Stimulated activated memory B cell treated with anti-CD40 and anti-IgM and Interleukin-4, amounts not matched to agents 10 μg/mL and 1 μg/mL and 100 μg/mL, for 72 hours (primary cell): ENCODE results near the gene THAP4.
A peak's percentile ranks its signal among the peaks of the same experiment; 100 is the strongest.

Source experiments
- ATAC-seq: fragments of 150-1000 bp; cut with Tn5 transposase; 2 replicates; pipeline ENCODE4 v1.10.0; 2021
- H3K27ac Mint-ChIP-seq: one replicate; pipeline ENCODE4 v1.8.0; 2022; ENCODE audit warnings: mild to moderate bottlenecking, mixed read lengths
- H3K27me3 Mint-ChIP-seq: one replicate; pipeline ENCODE4 v1.8.0; 2022; ENCODE audit warnings: mixed read lengths
- H3K36me3 Mint-ChIP-seq: one replicate; pipeline ENCODE4 v1.8.0; 2022; ENCODE audit warnings: mixed read lengths
- H3K4me1 Mint-ChIP-seq: one replicate; pipeline ENCODE4 v1.8.0; 2022; ENCODE audit warnings: mixed read lengths
- H3K4me3 Mint-ChIP-seq: one replicate; pipeline ENCODE4 v1.8.0; 2022; ENCODE audit warnings: mild to moderate bottlenecking, moderate library complexity, mixed read lengths
- H3K9me3 Mint-ChIP-seq: one replicate; pipeline ENCODE4 v1.8.0; 2022; ENCODE audit warnings: mixed read lengths

Gene THAP4

DNA sequence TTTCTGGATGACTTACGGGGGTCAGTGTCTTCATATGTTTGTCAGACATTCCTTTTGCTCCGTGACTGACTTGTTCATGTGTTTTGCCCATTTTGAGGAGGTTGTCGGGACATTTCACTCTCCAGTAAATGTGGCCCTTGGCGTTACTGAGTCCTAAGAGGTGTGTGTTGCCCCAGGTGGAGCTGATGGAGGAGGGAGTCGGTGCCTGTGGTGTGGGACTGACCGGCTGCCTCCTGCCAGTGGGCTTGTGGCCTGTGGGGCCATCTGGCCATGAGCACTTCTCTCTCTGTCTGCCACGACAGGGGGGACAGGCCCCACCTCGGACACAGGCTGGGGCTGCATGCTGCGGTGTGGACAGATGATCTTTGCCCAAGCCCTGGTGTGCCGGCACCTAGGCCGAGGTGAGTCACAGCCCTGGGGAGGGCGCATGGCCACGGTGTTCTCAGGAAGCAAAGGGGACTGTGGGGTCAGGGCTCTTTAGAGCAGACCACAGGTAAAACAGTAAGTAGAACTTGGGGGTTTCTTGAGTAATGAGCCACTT, 16.3 kb upstream of the THAP4 start:
- Mint-ChIP-seq H3K27me3 (no peaks in the 10 kb centered on the region), H3K27ac (no peak overlapping the region), H3K4me3 (no peak overlapping the region), H3K36me3 (peaks cover 53% of the 10 kb centered on the region), H3K9me3 (no peaks in the 10 kb centered on the region), H3K4me1 (no peaks in the 10 kb centered on the region)
- ATAC-seq: no peak

DNA sequence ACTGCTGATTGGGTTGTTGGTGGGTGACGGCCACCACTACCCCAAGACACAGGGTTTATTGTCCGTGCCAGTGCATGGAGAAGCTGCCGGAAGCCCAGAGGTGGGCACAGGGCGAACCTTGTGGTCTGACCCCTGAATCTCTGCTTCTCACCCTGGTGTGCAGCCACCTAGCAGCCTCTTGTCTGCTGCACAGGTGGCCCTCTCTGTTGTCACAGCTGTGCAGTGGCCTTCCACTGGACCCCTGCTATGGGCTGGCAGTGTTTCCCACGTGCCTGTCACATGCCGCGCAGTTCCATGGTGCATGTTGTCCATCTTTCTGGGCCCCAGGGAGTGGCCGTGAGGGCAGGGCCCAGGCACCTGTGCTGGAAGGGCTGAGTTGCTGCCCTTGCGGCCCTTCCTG, 15.8 kb upstream of the THAP4 start:
- ATAC-seq: no peak
- no peaks in the 10 kb centered on the region for H3K27me3 Mint-ChIP-seq
- peaks cover 51% of the 10 kb centered on the region for H3K36me3 Mint-ChIP-seq
- H3K27ac Mint-ChIP-seq: no peak overlapping the region
- H3K4me3 Mint-ChIP-seq: no peak overlapping the region
- H3K4me1 Mint-ChIP-seq: no peaks in the 10 kb centered on the region
- H3K9me3 Mint-ChIP-seq: no peaks in the 10 kb centered on the region

DNA sequence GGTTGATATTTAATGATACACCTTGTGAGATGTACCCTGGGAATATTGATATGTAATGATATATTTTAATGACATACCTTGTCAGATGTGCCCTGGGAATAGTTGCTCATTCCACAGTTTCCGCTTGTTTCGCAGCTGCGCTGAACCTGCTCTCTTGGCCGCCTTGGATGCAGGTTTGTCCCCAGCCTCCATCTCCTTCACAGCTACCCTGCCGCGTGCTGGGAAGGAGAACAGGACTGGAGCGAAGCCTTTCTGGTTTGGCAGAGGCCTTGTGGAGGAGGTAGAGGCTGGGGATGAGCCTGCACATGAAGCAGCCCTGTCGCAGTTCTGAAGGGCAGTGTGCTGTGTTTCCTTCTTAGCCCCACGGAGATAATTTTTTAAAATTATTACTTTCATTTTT, 15.2 kb upstream of the THAP4 start:
- ATAC-seq: no peak
- Mint-ChIP-seq H3K27ac (no peak overlapping the region), H3K4me3 (no peak overlapping the region), H3K9me3 (no peaks in the 10 kb centered on the region), H3K4me1 (no peaks in the 10 kb centered on the region), H3K27me3 (no peaks in the 10 kb centered on the region), H3K36me3 (peaks cover 45% of the 10 kb centered on the region)

DNA sequence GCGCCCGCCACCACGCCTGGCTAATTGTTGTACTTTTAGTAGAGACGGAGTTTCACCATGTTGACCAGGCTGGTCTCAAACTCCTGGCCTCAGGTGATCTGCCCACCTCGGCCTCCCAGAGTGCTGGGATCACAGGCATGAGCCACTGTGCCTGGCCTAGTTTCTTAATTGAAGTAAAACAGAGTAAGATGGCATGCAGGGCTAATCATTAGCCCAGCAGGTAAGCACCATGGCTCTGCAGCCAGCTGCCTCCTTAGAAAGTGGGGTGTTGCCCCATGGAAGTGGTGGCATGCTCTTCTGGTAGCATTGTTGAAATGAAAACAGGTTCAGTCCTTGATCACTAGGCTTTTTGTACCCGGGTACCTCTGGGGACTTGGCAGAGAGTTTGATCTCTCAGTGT, 13.0 kb upstream of the THAP4 start:
- Mint-ChIP-seq H3K27me3 (no peaks in the 10 kb centered on the region), H3K27ac (no peak overlapping the region), H3K4me1 (peaks cover 4% of the 10 kb centered on the region), H3K4me3 (no peak overlapping the region), H3K36me3 (peaks cover 26% of the 10 kb centered on the region), H3K9me3 (no peaks in the 10 kb centered on the region)
- no peak for ATAC-seq

DNA sequence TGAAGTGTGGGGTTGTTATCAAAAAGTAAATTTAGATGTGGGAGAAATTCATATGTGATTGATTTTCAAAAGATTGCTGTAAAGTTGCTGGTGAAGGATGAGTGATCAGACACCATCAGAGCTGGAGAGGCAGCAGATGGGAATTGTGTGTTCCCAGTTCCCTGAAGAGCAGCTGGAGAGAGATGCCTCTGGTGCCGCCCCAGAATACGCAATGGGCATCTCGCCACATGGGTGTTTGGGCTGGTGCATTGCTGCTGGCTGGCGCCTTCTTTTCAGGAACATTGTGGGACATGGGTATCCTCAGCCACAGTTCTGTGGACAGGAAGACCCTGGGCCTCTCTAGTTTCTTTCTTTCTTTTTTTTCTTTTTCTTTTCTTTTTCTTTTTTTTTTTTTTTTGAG, 12.4 kb upstream of the THAP4 start:
- ATAC-seq: no peak
- Mint-ChIP-seq H3K27me3 (no peaks in the 10 kb centered on the region), H3K36me3 (peaks cover 20% of the 10 kb centered on the region), H3K4me1 (peaks cover 4% of the 10 kb centered on the region), H3K27ac (no peak overlapping the region), H3K9me3 (no peaks in the 10 kb centered on the region), H3K4me3 (no peak overlapping the region)

DNA sequence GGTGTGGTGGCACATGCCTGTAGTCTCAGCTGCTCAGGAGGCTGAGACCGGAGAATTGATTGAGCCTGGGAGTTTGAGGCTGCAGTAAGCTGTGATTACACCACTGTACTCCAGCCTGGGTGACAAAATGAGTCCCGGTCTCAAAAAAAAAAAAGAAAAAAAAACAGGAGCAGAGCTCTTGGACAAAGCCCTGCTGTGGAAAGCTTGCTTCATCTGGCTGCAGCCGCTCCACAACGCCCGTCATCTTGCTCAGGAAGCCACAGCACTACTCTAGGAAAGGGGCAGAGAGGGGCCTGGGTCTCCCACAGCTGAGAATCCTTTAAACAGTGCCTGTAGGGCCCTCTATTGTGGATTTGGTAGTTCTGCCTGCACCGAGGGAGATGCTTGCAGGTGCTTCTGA, 11.5 kb upstream of the THAP4 start:
- H3K36me3 Mint-ChIP-seq: peaks cover 20% of the 10 kb centered on the region

DNA sequence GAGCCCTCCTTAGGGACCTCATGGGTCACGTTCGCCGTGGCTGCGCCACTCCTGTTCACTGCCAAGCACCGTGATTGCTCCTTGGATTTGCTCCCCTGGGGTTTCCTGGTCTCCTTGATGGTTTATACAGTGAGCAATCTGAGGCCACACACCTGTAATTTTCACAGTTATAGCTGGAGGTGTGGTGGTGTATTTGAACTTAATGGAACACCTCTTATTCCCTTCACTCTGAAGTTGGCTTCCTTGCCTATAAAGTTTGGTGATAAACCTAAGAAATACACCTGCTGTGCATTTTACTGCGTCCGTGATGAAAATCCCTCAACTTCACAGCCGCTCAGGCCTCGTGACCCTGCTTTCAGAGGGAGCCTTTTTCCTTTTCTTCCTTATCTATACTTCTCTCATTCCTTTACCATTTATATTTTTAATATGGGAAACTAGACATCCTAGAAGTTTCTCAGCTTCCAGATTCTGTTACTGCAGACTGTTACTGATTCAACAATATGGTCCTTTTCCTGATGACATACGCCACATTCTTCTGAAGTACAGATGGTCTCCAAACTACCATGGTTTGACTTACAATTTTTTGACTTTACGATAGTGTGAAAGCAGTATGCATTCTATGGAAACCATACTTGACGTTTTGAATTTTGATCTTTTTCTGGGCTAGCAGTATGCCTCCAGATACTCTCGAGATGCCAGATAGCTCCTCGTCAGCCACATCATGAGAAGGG, 9.1 kb upstream of the THAP4 start:
- H3K27ac Mint-ChIP-seq: no peak overlapping the region

More for the DNA sequence above, 11.5 kb upstream of the THAP4 start:
- no peak for ATAC-seq
- Mint-ChIP-seq H3K9me3 (no peaks in the 10 kb centered on the region), H3K27me3 (no peaks in the 10 kb centered on the region), H3K4me3 (no peak overlapping the region), H3K4me1 (peaks cover 4% of the 10 kb centered on the region), H3K27ac (no peak overlapping the region)

DNA sequence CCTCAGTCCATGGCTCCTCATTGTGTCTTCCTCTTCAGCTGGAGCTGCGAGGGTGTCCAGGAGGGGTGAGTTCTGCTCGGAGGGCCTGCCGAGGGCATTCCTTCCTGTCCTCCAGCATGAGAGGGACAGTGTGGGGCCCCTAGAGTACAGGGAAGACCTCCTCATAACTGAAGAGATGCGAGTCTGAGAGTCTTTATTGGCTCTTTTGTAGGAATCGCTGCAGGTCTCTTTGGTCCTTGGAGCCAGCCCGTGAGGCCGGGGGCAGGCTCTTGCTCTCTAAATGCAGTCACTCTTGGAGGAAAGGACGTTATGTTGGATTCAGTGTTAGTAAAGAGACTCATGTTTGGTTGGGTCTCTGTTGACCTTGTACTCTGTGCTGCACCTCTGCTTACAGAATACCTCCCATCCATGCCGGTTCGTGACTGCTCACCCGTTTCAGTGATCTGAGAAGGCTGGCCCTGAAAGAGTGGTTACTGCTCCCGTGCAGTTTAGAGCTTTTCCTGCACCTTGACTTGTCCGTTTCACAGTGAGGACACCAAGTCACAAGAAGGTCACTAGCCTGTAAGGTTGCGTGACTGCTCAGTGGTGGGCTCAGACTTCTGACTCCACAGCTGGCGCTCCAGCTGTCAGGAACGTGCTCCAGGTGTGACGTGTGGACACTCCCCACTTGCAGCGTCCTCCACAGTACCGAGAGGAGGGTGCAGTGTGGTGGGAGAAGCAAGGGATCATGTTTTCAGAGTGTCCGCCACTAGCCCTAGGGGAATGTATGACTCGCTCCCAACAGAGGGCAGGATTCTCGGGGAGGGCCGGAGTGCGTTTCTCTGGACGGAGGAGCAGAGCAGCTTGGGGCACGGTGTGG, 8.3 kb upstream of the THAP4 start:
- H3K27me3 Mint-ChIP-seq: no peaks in the 10 kb centered on the region
- no peak overlapping the region for H3K4me3 Mint-ChIP-seq
- peaks cover 35% of the 10 kb centered on the region for H3K4me1 Mint-ChIP-seq
- no peak for ATAC-seq
- H3K27ac Mint-ChIP-seq: no peak overlapping the region
- peaks cover 5% of the 10 kb centered on the region for H3K36me3 Mint-ChIP-seq
- H3K9me3 Mint-ChIP-seq: no peaks in the 10 kb centered on the region

More for the DNA sequence above, 9.1 kb upstream of the THAP4 start:
- Mint-ChIP-seq H3K36me3 (peaks cover 4% of the 10 kb centered on the region), H3K4me1 (peaks cover 27% of the 10 kb centered on the region), H3K9me3 (no peaks in the 10 kb centered on the region), H3K4me3 (no peak overlapping the region), H3K27me3 (no peaks in the 10 kb centered on the region)
- no peak for ATAC-seq

DNA sequence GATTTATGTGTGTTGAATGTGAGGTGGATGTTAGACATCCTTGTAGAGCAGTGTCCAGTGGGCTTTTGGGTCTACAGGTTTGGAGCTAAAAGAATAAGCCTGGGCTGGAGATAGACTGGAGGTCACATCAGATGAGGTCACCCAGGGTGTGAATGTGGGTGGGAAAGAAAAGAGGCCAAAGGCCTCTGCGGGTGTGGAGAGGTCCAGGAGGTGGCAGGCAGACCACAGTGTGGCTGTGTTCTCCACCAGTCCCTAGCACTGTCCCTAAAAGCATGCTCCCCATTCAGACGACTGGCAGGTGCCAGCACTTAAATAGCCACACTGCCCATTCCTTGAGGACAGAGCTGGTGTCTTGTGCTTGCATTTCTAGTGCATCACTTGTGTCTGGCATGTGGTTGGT, 4.7 kb upstream of the THAP4 start:
- Mint-ChIP-seq H3K27me3 (no peaks in the 10 kb centered on the region), H3K36me3 (peaks cover 19% of the 10 kb centered on the region), H3K27ac (no peak overlapping the region), H3K4me3 (no peak overlapping the region), H3K4me1 (peaks cover 60% of the 10 kb centered on the region), H3K9me3 (no peaks in the 10 kb centered on the region)
- ATAC-seq: no peak

DNA sequence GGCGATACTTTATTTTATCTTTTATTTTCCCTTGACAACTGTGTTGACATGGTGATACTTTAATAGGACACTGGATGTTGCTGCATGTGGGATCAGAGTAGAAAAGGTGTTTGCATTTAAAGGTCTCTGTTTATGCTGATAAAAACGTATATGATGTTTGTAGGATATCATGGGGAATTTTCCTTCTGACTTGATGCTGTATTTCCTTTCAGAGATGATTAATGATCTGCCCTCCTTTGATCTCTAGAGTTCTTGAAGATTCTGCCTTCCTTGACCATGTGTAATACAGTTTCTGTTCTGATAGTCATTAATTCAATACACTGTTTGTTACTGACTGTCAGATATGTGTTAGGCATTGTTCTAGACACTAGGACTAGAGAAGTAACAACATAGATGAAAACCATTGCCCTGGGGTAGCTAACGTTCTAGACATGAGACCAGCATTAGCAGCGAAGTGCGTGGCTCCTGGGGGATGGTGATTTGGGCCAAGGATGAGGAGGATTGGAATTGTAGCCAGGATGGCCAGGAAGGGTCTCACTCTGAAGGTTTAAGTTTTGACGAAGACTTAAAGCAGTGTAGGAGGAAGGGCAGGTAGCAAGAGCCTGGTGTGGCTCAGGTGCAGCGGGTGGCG, 3.3 kb upstream of the THAP4 start:
- Mint-ChIP-seq H3K36me3 (peaks cover 19% of the 10 kb centered on the region), H3K4me1 (peaks cover 66% of the 10 kb centered on the region), H3K27ac (no peak overlapping the region), H3K27me3 (no peaks in the 10 kb centered on the region), H3K4me3 (no peak overlapping the region), H3K9me3 (no peaks in the 10 kb centered on the region)
- no peak for ATAC-seq

DNA sequence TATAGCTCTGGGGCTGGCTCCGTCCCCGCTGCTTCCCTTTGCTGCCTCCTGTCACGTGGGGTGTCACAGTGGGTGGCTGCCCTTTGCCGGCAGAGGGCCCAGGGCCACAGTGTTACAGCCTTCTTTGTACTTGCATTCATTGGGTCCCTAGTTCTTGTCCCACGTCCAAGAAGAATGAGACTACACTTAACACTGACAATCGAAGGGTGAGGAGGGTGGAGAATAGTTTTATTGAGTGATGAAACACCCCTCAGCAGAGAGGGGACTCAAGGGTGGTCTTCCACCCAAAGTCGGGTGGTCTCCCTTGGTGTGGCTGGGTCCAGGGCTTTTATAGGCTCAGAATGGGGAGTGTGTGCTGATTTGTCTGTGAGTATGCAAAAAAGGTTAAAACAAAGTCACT, 2.4 kb upstream of the THAP4 start:
- H3K4me3 Mint-ChIP-seq: no peak overlapping the region
- no peak for ATAC-seq
- H3K9me3 Mint-ChIP-seq: no peaks in the 10 kb centered on the region
- no peak overlapping the region for H3K27ac Mint-ChIP-seq
- H3K4me1 Mint-ChIP-seq: peaks cover 72% of the 10 kb centered on the region
- H3K36me3 Mint-ChIP-seq: peaks cover 19% of the 10 kb centered on the region
- no peaks in the 10 kb centered on the region for H3K27me3 Mint-ChIP-seq

DNA sequence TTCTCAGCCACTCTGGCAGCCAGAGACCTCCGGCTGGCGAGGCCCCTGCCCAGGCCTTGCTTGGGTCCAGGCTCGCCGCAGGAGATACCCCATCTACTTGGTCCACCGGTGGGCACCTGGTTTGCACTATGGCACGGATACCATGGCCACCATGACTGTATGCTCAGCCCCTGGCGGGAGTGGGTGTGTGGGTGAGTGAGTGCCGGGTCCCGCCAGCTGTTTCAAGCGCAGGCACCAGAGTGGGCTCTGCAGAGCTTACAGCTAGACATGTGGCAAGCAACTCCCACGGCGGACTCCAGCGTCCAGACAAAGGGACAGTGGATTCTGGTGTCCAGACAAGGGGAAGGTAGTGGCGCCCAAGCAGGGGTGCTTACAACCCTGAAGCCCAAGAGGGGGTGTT, 2.0 kb upstream of the THAP4 start:
- no peak for ATAC-seq
- peak overlapping the region; percentile 90 for H3K4me3 Mint-ChIP-seq
- H3K27ac Mint-ChIP-seq: peak overlapping the region; percentile 93
- peaks cover 72% of the 10 kb centered on the region for H3K4me1 Mint-ChIP-seq
- H3K36me3 Mint-ChIP-seq: peaks cover 19% of the 10 kb centered on the region
- H3K27me3 Mint-ChIP-seq: no peaks in the 10 kb centered on the region
- H3K9me3 Mint-ChIP-seq: no peaks in the 10 kb centered on the region

DNA sequence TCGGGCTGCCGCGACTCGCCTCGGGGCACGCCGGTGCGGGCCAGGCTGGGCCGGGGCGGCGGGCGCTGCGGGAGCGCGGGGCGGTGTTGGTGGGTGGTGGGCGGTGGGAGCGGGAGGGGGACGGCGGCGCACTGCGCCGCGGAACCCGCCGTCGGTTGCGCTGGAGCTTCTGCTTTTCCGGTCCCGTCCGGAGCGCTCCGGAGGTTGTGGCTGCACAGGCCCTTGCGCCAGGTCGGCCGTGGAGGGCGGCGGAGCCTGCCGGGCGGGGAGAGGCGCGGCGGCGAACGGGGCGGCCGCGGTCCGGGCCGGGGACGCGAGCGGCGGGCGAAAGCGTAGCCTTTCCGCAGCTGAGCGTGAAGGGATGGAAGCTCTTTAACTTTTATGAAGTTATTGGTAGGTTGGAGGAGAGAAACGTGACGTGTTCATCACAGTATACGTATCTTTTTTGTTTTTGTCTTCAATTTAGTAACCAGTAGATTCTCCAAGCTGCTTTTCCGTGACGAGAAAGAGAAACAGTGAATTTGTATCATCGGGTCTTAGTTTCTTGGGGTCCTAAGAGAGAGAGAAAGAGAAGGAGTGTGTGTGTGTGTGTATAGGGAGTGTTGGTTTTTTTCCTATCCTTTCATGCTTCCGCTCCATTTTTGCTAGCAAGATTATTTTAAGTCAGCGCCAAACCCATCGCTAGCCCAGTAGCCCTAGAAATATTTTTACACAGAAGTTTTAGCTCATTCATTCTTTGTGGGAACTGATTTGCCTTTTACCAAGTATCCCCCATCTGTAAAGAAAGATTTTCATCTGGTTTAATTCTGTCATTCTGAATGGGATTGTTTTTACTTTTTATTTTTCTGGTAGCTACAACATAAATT, 1.1 kb upstream of the THAP4 start:
- Mint-ChIP-seq H3K4me1 (peaks cover 70% of the 10 kb centered on the region), H3K36me3 (peaks cover 21% of the 10 kb centered on the region), H3K27me3 (no peaks in the 10 kb centered on the region), H3K4me3 (peak overlapping the region; percentile 90), H3K9me3 (no peaks in the 10 kb centered on the region), H3K27ac (peak overlapping the region; percentile 93)
- ATAC-seq: no peak

DNA sequence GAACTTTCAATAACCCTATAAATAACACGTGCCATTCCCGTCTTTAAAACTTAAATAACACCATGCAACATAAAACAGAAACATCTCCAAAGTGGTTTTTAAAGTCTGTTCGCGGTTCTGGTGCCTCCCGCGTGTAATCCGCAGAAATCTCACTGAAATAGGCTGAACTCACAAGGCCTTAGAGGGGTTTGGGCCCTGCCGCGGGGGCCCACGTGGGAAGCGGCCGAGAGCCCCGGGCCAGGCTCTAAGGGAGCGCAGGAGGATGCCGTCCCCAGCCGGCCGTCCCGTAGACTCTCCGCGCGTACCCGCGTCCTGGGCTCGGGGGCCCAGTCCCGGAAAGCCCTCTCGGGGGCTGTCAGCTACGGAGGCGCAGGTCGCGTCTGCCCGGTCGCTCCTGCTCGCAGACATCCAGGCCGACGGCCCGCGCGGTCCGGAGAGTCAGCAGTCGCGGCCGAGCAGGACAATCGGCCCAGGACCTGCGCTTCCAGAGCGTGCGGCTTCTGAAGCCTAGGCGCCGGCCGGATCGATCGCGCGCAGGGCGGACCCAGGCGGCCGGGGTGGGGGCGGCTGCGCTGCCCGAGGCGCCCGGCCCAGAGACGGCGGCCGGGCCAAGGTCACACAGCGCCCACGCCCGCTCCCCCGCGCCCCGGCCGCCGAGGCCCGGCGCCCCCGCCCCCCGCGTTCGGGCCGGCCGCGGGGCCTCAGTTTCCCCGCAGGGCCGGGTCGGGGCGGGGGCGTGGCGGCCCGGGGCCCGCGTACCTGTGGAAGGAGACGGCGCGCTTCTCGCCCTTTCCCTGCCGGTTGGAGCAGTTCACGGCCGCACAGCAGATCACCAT, 558 bp downstream of the THAP4 start:
- Mint-ChIP-seq H3K36me3 (peaks cover 34% of the 10 kb centered on the region), H3K9me3 (no peaks in the 10 kb centered on the region), H3K4me3 (peak overlapping the region; percentile 77), H3K4me1 (peaks cover 59% of the 10 kb centered on the region), H3K27me3 (no peaks in the 10 kb centered on the region), H3K27ac (peak overlapping the region; percentile 66)
- ATAC-seq: peak; percentile 71
